Measurements from ENCODE around the gene DPYSL4. TPM values are rescaled to one million over a fixed set of nuclear protein-coding genes. Genes with fewer than 3 reads are reported as not detected.

Gene DPYSL4
- total and polyA plus RNA-seq, 4 experiments from 2014 or later: 0.21 to 1.8 (median 0.41) TPM

DNA sequence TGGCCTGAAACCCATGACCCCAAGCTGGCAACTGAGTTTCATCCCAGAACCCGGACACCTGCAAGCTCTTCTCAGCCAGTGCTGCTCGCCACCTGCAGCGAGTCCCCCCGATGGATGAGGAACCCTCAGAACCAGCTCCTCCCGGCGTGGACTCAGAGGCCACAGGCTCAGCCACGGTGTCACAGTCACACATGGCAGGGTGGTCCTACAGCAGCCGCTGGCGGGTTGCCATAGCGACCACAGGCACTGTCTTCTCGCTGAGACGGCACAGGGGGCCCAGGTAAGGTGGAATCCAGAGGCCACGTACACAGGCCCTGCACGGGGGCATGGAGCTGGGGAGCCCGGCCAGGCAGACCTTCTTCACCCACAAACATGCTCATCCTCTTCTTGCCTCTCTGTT lies 53.4 kb downstream of the DPYSL4 start:
- no peaks in the 10 kb centered on the region for H3K9me3 ChIP-seq (ENCODE audit: control insufficient read depth in 1 of 2, low read length in 2 of 2)
- no peak overlapping the region for H3K27ac Mint-ChIP-seq
- H3K36me3 Mint-ChIP-seq: no peaks in the 10 kb centered on the region
- intact Hi-C loops (cut with micrococcal nuclease): no loop called here
- no peaks in the 10 kb centered on the region for H3K4me1 ChIP-seq (ENCODE audit: insufficient read depth, low read length)
- DNase-seq: no peak
- no peak overlapping the region for H3K27ac ChIP-seq (ENCODE audit: low read depth, low read length)
- ChIA-PET POLR2A (ENCODE audit: partially characterized antibody) (no interaction called here), CTCF (ENCODE audit: partially characterized antibody) (no interaction called here)
- no peaks in the 10 kb centered on the region for H3K27me3 ChIP-seq (ENCODE audit: insufficient read depth, low read length)
- no peak overlapping the region for H3K4me3 ChIP-seq (ENCODE audit: low read length in 2 of 2)
- H3K4me1 Mint-ChIP-seq: peaks cover 0 to 2% (median under 1%) of the 10 kb centered on the region in 4 donors
- H3K9me3 Mint-ChIP-seq: no peaks in the 10 kb centered on the region
- no peaks in the 10 kb centered on the region for H3K36me3 ChIP-seq (ENCODE audit: insufficient read depth, low read length)
- H3K4me3 Mint-ChIP-seq: no peak overlapping the region
- no peaks in the 10 kb centered on the region for H3K27me3 Mint-ChIP-seq

DNA sequence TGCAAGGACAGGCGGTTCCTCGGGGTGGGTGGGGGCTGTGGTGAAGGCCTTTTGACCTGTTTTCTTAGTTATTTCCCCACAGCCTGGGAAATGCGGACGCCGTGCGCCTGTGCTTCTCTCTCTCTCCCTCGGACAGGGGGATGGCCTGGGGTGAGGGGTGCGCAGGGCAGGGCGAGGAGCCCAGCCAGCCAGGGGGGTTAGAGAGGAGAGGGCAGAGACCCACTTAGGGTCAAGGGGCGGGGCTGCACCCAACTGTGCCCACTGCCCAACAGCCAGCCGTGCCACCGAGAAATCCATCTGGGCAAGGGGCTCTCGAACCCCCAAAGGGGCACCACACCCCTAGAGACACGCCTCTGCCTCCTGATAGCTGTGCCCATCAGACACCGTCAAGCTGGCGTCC lies 53.8 kb downstream of the DPYSL4 start:
- Histone ChIP-seq H3K9me3 (ENCODE audit: control insufficient read depth in 1 of 2, low read length in 2 of 2) (no peaks in the 10 kb centered on the region), H3K27ac (ENCODE audit: low read depth, low read length) (no peak overlapping the region), H3K4me3 (ENCODE audit: low read length in 2 of 2) (no peak overlapping the region), H3K36me3 (ENCODE audit: insufficient read depth, low read length) (no peaks in the 10 kb centered on the region), H3K4me1 (ENCODE audit: insufficient read depth, low read length) (no peaks in the 10 kb centered on the region), H3K27me3 (ENCODE audit: insufficient read depth, low read length) (no peaks in the 10 kb centered on the region)
- H3K27ac Mint-ChIP-seq: no peak overlapping the region
- ChIA-PET CTCF (ENCODE audit: partially characterized antibody) (no interaction called here), POLR2A (ENCODE audit: partially characterized antibody) (no interaction called here)
- peaks cover 0 to 2% (median under 1%) of the 10 kb centered on the region in 4 donors for H3K4me1 Mint-ChIP-seq
- intact Hi-C loops (cut with micrococcal nuclease): no loop called here
- H3K27me3 Mint-ChIP-seq: no peaks in the 10 kb centered on the region
- H3K9me3 Mint-ChIP-seq: no peaks in the 10 kb centered on the region
- no peak overlapping the region for H3K4me3 Mint-ChIP-seq
- no peak for DNase-seq
- no peaks in the 10 kb centered on the region for H3K36me3 Mint-ChIP-seq

DNA sequence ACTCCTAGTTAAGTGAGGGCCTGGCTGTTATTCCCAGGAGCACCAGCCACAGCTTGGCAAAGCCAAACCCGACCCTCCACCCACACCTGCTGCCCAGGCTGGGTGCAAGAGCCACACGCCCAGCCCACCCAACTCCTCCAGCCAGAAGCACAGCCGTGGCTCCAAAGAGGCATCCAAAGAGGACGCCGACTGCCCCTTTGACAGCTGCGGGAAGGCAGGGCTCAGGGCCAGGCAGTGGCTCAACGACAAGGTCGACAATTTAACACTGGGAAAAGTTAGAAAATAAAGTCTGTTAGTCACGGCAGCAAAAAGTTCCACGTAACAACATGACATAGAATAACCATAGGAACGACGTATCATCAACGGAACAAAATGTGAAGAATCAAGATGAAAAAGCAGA lies 54.3 kb downstream of the DPYSL4 start:
- ChIA-PET CTCF (ENCODE audit: partially characterized antibody) (no interaction called here), POLR2A (ENCODE audit: partially characterized antibody) (no interaction called here)
- no peak overlapping the region for H3K4me3 Mint-ChIP-seq
- no peak overlapping the region for H3K27ac Mint-ChIP-seq
- H3K4me1 ChIP-seq (ENCODE audit: insufficient read depth, low read length): no peaks in the 10 kb centered on the region
- intact Hi-C loops (cut with micrococcal nuclease): no loop called here
- no peaks in the 10 kb centered on the region for H3K27me3 ChIP-seq (ENCODE audit: insufficient read depth, low read length)
- no peak for DNase-seq
- H3K9me3 ChIP-seq (ENCODE audit: control insufficient read depth in 1 of 2, low read length in 2 of 2): no peaks in the 10 kb centered on the region
- H3K9me3 Mint-ChIP-seq: no peaks in the 10 kb centered on the region
- H3K27ac ChIP-seq (ENCODE audit: low read depth, low read length): no peak overlapping the region
- no peaks in the 10 kb centered on the region for H3K36me3 Mint-ChIP-seq
- H3K27me3 Mint-ChIP-seq: no peaks in the 10 kb centered on the region
- peaks cover 0 to 2% (median under 1%) of the 10 kb centered on the region in 4 donors for H3K4me1 Mint-ChIP-seq
- no peaks in the 10 kb centered on the region for H3K36me3 ChIP-seq (ENCODE audit: insufficient read depth, low read length)
- no peak overlapping the region for H3K4me3 ChIP-seq (ENCODE audit: low read length in 2 of 2)

DNA sequence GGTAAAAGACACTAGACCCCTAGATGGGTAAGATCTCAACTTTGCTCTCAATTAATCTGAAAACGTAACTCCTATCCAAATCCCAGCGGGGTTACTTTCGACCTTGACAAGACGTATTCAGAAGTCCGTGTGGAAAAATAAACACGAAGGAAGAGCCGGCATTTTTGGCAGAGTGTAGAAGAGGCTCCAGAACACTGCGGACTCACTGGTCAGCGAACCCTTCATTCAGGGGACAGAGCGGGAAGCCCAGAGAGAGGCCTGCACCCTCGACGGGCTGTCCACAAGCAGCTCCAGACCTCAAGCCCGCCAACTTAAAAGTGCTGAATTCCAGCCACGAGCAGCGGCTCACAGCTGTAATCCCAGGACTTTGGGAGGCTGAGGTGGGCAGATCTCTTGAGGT lies 54.7 kb downstream of the DPYSL4 start:
- Mint-ChIP-seq H3K27ac (no peak overlapping the region), H3K4me3 (no peak overlapping the region), H3K27me3 (no peaks in the 10 kb centered on the region), H3K36me3 (no peaks in the 10 kb centered on the region), H3K9me3 (no peaks in the 10 kb centered on the region), H3K4me1 (peaks cover 0 to 2% (median under 1%) of the 10 kb centered on the region in 4 donors)
- Histone ChIP-seq H3K4me1 (ENCODE audit: insufficient read depth, low read length) (no peaks in the 10 kb centered on the region), H3K9me3 (ENCODE audit: control insufficient read depth in 1 of 2, low read length in 2 of 2) (no peaks in the 10 kb centered on the region), H3K27ac (ENCODE audit: low read depth, low read length) (no peak overlapping the region), H3K36me3 (ENCODE audit: insufficient read depth, low read length) (no peaks in the 10 kb centered on the region), H3K4me3 (ENCODE audit: low read length in 2 of 2) (no peak overlapping the region), H3K27me3 (ENCODE audit: insufficient read depth, low read length) (no peaks in the 10 kb centered on the region)
- intact Hi-C loops (cut with micrococcal nuclease): no loop called here
- ChIA-PET CTCF (ENCODE audit: partially characterized antibody) (no interaction called here), POLR2A (ENCODE audit: partially characterized antibody) (no interaction called here)
- no peak for DNase-seq

DNA sequence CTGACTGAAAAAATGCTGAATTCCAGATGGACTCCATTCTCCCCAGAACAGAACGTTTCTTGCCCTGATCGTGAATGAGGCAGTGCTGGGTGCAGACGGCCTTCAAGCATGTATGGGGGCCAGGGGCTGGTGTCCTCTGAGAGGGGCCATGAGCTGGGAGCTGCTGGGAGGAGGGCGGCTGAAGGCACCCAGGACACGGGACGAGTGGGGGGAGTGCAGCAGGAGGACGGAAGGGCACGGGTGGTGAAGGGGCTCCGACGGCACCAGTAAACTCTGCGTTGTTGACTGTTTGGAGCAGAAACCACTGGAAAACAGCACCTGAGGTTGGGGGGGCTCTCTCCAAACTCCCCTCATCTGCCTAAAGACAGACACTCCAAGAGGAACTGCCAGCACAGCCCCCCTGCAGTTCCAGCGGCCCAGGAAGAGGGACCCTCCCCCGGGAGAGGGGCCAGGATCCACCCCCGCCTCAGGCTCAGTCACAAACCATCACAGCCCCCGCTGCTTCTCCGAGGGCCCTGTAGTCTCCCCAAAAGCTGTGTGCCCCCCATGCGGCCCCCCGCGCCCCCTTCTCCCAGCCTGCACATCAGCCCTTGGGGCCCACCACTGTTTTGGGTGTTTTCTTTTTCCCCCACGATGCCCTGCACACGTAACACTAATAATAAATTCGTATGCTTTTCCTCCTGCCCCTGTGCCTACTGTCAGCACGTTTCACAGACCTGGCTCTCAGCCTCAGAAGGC lies 55.5 kb downstream of the DPYSL4 start:
- H3K36me3 ChIP-seq (ENCODE audit: insufficient read depth, low read length): no peaks in the 10 kb centered on the region
- H3K27me3 Mint-ChIP-seq: no peaks in the 10 kb centered on the region
- POLR2A ChIA-PET (ENCODE audit: partially characterized antibody): no interaction called here
- no peak overlapping the region for H3K4me3 ChIP-seq (ENCODE audit: low read length in 2 of 2)
- intact Hi-C loops (cut with micrococcal nuclease): no loop called here
- H3K4me1 ChIP-seq (ENCODE audit: insufficient read depth, low read length): no peaks in the 10 kb centered on the region
- H3K4me3 Mint-ChIP-seq: no peak overlapping the region
- CTCF ChIA-PET (ENCODE audit: partially characterized antibody): no interaction called here
- H3K27me3 ChIP-seq (ENCODE audit: insufficient read depth, low read length): no peaks in the 10 kb centered on the region
- H3K4me1 Mint-ChIP-seq: peaks cover 0 to 2% (median under 1%) of the 10 kb centered on the region in 4 donors
- no peak overlapping the region for H3K27ac Mint-ChIP-seq
- H3K9me3 ChIP-seq (ENCODE audit: control insufficient read depth in 1 of 2, low read length in 2 of 2): no peaks in the 10 kb centered on the region
- no peaks in the 10 kb centered on the region for H3K9me3 Mint-ChIP-seq
- no peak overlapping the region for H3K27ac ChIP-seq (ENCODE audit: low read depth, low read length)
- H3K36me3 Mint-ChIP-seq: no peaks in the 10 kb centered on the region
- DNase-seq: no peak

DNA sequence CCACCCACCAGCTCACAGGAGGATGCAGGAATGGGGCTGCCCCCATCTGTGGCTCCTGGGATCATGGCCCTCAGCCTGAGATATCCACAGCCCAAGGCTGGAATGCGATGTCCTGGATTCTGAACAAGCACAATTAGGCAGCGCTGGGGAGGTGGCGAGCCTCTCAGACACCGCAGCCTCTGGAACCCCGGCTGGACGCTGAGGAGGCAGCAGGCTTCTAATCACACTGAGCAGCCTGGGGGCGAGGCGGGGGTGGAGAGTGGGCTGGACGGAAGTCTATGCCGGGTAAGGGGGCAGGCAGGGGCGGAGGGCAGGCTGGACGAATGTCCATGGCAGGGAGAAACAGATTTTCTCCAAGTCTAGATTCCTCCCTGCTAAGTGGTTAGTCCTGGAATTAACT lies 56.4 kb downstream of the DPYSL4 start:
- no peak overlapping the region for H3K27ac ChIP-seq (ENCODE audit: low read depth, low read length)
- no peaks in the 10 kb centered on the region for H3K36me3 Mint-ChIP-seq
- H3K4me1 Mint-ChIP-seq: peaks cover 0 to 2% (median under 1%) of the 10 kb centered on the region in 4 donors
- no peaks in the 10 kb centered on the region for H3K9me3 ChIP-seq (ENCODE audit: control insufficient read depth in 1 of 2, low read length in 2 of 2)
- H3K4me3 ChIP-seq (ENCODE audit: low read length in 2 of 2): no peak overlapping the region
- no peak overlapping the region for H3K27ac Mint-ChIP-seq
- no peak overlapping the region for H3K4me3 Mint-ChIP-seq
- ChIA-PET POLR2A (ENCODE audit: partially characterized antibody) (no interaction called here), CTCF (ENCODE audit: partially characterized antibody) (no interaction called here)
- no peaks in the 10 kb centered on the region for H3K9me3 Mint-ChIP-seq
- no peaks in the 10 kb centered on the region for H3K4me1 ChIP-seq (ENCODE audit: insufficient read depth, low read length)
- no peak for DNase-seq
- no peaks in the 10 kb centered on the region for H3K27me3 ChIP-seq (ENCODE audit: insufficient read depth, low read length)
- intact Hi-C loops (cut with micrococcal nuclease): no loop called here
- no peaks in the 10 kb centered on the region for H3K36me3 ChIP-seq (ENCODE audit: insufficient read depth, low read length)
- H3K27me3 Mint-ChIP-seq: no peaks in the 10 kb centered on the region

DNA sequence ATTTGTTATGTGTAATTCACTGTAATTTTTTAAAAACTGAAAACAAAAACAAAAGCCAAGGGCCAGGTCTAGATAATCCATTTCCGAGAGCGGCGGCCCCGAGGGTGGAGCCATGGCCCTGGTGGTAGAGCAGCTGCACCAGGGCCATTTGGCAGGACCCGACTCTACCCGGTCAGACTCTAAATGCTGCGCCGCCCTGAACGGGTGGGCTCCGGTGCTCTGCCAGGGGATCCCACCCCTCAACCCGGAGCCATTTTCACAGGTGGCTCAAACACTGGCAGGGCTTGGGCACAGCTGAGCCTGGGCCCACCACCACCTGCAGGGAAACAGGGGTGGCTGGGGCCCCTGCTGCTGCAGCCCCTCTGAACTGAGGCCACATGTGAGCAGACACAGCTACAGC lies 56.9 kb downstream of the DPYSL4 start:
- Histone ChIP-seq H3K27me3 (ENCODE audit: insufficient read depth, low read length) (no peaks in the 10 kb centered on the region), H3K27ac (ENCODE audit: low read depth, low read length) (no peak overlapping the region), H3K4me1 (ENCODE audit: insufficient read depth, low read length) (no peaks in the 10 kb centered on the region), H3K4me3 (ENCODE audit: low read length in 2 of 2) (no peak overlapping the region), H3K9me3 (ENCODE audit: control insufficient read depth in 1 of 2, low read length in 2 of 2) (no peaks in the 10 kb centered on the region), H3K36me3 (ENCODE audit: insufficient read depth, low read length) (no peaks in the 10 kb centered on the region)
- Mint-ChIP-seq H3K27ac (no peak overlapping the region), H3K36me3 (no peaks in the 10 kb centered on the region), H3K9me3 (no peaks in the 10 kb centered on the region), H3K4me3 (no peak overlapping the region), H3K27me3 (no peaks in the 10 kb centered on the region), H3K4me1 (peaks cover 0 to 1% (median under 1%) of the 10 kb centered on the region in 4 donors)
- intact Hi-C loops (cut with micrococcal nuclease): no loop called here
- CTCF ChIA-PET (ENCODE audit: partially characterized antibody): no interaction called here
- DNase-seq: no peak
- POLR2A ChIA-PET (ENCODE audit: partially characterized antibody): no interaction called here

DNA sequence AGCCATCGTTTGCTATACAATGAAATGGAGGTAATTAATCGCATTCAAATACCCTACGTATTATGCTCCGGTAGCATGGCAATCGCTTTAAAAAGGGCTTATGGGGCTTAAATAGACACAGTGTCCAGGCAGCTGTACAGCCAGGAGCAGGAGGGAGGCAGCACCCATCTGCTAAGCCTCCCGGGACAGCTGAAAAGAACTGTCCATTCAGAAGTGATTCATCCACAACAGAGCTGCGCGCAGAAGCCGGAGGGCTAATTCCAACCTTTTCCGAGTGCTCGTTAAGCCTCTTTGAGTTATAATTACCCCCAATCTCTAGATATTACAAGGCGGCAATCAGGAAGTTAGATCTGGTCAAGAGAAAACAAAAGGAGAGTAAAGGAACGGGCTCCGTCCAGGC lies 58.3 kb downstream of the DPYSL4 start:
- Histone ChIP-seq H3K9me3 (ENCODE audit: control insufficient read depth in 1 of 2, low read length in 2 of 2) (no peaks in the 10 kb centered on the region), H3K4me3 (ENCODE audit: low read length in 2 of 2) (no peak overlapping the region), H3K4me1 (ENCODE audit: insufficient read depth, low read length) (no peaks in the 10 kb centered on the region), H3K27ac (ENCODE audit: low read depth, low read length) (no peak overlapping the region), H3K36me3 (ENCODE audit: insufficient read depth, low read length) (no peaks in the 10 kb centered on the region), H3K27me3 (ENCODE audit: insufficient read depth, low read length) (no peaks in the 10 kb centered on the region)
- Mint-ChIP-seq H3K27me3 (no peaks in the 10 kb centered on the region), H3K27ac (no peak overlapping the region), H3K9me3 (no peaks in the 10 kb centered on the region), H3K36me3 (no peaks in the 10 kb centered on the region), H3K4me1 (no peaks in the 10 kb centered on the region), H3K4me3 (no peak overlapping the region)
- CTCF ChIA-PET (ENCODE audit: partially characterized antibody): no interaction called here
- intact Hi-C loops (cut with micrococcal nuclease): no loop called here
- no peak for DNase-seq
- POLR2A ChIA-PET (ENCODE audit: partially characterized antibody): no interaction called here
